IPS-11a (cell line): ENCODE results near the gene NOS3.
"Not testable (repeated sequence)": the region's sequence is repeated elsewhere in the genome, so short reads cannot be mapped to it uniquely, and the experiment has no call there.

ENCODE experiments used
- H3K4me3 ChIP-seq: one replicate; pipeline ENCODE4 v1.5.1; 2013; ENCODE audit warnings: low read depth, low read length, control low read depth

NOS3 gene

GRCh38 chr7:150997817-150998216, 7.0 kb downstream of the NOS3 start:
- H3K4me3 ChIP-seq, result no peak overlapping the region

GRCh38 chr7:150998341-150998740, 7.5 kb downstream of the NOS3 start:
- H3K4me3 ChIP-seq, result no peak overlapping the region

GRCh38 chr7:150999001-150999400, 8.2 kb downstream of the NOS3 start:
- no peak overlapping the region for H3K4me3 ChIP-seq

- no peak overlapping the region for H3K4me3 ChIP-seq
These were observed 8.8 kb downstream of the NOS3 start for GRCh38 chr7:150999497-151000230.

GRCh38 chr7:151000897-151001495, 10.2 kb downstream of the NOS3 start:
- no peak overlapping the region for H3K4me3 ChIP-seq

DNA sequence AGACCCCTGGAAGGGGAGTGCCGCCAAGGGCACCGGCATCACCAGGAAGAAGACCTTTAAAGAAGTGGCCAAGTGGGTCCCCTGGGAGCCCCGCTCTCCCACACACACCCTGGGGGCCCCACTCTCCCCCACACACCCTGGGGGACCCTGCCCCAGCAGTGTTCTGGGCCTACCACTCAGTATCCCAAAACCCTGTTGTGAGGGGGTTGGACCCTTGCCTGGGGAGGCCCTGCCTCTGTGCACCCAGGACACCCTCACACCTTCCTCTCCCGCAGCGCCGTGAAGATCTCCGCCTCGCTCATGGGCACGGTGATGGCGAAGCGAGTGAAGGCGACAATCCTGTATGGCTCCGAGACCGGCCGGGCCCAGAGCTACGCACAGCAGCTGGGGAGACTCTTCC, 10.7 kb downstream of the NOS3 start:
- no peak overlapping the region for H3K4me3 ChIP-seq

- no peak overlapping the region for H3K4me3 ChIP-seq
These were observed 12.8 kb downstream of the NOS3 start for GRCh38 chr7:151003572-151003971.

DNA sequence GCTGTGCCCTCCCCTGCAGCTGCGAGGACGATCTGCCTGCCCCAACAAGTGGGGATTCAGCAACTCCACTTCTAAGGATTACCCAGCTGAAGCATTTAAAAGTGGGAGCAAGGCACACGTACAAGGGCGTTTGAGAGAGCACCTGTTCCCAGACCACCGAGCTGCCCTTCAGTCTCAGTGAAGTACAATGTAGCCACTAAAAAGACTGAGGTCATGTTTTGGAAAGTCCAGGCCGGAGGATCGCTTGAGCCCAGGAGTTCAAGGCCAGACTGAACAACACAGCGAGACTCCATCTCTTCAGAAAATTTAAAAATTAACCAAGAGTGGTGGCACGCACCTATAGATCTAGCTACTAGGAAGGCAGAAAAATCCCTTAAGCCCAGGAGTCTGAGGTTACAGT, 14.7 kb downstream of the NOS3 start:
- H3K4me3 ChIP-seq, result no peak overlapping the region

DNA sequence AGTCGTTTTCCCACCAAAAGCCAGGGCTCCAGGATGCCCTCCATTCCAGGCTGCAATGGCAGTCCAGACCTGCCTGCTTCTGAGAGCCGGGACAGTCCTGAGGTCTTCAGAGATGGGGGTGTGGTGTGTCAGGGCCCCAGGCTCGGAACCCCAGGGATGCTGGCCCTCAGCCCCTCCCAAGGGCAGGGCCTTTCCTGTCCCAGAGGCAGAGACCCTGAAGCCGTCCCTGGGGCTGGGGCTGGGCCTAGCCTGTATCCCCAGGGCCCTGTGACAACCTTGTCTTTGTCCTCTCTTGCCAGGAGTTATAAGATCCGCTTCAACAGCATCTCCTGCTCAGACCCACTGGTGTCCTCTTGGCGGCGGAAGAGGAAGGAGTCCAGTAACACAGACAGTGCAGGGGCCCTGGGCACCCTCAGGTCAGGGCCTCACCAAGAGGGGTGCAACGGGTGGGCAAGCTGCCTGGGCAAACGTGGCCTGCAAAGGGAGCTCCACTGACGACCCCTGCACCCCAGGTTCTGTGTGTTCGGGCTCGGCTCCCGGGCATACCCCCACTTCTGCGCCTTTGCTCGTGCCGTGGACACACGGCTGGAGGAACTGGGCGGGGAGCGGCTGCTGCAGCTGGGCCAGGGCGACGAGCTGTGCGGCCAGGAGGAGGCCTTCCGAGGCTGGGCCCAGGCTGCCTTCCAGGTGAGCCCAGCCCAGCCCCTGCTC, 15.9 kb downstream of the NOS3 start:
- H3K4me3 ChIP-seq, result no peak overlapping the region

DNA sequence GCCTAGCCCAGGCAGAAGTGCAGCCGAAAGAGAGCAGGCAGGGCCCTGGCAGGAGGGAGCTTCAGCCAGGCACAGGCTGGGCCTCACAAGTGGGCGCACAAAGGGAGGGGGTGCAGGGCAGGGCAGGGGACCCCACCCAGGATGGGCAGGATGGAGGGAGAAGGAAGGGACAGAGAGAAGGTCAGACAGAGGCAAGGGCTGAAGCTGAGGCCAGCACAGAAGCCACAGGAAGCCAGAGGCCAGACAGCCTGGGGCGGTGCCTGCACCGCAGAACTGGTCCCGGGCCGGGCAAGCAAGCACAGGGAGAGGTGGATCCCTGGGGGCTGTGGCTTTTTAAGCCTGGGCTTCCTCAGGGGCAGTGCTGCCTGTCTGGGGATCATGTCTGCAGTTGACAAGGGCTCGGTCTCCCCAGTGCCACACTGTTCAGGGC, 16.7 kb downstream of the NOS3 start:
- no peak overlapping the region for H3K4me3 ChIP-seq

- H3K4me3 ChIP-seq, result no peak overlapping the region
These were observed 17.3 kb downstream of the NOS3 start for GRCh38 chr7:151008143-151008510.

DNA sequence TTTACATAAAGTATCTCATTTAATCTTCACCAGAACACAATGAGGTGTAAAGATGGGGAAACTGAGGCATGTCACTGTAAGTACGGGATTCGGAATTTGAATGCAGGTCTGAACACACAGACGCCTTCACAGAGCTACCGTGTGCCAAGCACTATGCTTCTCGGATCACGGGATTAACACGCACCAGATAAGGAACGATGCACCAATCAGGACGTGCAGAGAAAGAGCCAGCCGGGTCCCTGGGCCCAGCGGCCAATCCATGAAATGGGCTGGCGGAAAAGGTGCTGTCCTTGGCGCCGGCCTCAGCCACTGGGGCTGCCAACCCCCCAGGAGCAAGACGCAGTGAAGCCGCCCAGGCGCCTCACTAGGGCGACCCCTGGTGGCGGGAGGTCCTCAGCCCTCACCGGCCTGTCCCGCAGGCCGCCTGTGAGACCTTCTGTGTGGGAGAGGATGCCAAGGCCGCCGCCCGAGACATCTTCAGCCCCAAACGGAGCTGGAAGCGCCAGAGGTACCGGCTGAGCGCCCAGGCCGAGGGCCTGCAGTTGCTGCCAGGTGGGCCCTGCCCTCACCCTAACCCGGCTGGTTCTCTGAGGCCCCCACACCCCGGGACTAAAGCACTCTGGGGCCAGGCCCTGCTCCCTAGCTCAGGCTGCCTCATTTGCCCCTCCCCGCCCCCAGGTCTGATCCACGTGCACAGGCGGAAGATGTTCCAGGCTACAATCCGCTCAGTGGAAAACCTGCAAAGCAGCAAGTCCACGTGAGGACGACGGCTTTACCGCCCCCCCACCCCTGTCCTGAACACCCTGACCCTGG, 17.9 kb downstream of the NOS3 start:
- no peak overlapping the region for H3K4me3 ChIP-seq

GRCh38 chr7:151009327-151010036, 18.7 kb downstream of the NOS3 start:
- H3K4me3 ChIP-seq, result no peak overlapping the region

DNA sequence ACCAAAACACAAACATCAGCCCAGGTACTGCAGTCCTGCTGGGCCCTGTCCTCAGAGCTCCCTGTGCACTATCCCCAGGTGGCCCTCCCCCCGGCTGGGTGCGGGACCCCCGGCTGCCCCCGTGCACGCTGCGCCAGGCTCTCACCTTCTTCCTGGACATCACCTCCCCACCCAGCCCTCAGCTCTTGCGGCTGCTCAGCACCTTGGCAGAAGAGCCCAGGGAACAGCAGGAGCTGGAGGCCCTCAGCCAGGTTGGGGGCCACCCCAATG, 19.2 kb downstream of the NOS3 start:
- no peak overlapping the region for H3K4me3 ChIP-seq

- H3K4me3 ChIP-seq, result no peak overlapping the region
These were observed 19.7 kb downstream of the NOS3 start for GRCh38 chr7:151010307-151011096.

DNA sequence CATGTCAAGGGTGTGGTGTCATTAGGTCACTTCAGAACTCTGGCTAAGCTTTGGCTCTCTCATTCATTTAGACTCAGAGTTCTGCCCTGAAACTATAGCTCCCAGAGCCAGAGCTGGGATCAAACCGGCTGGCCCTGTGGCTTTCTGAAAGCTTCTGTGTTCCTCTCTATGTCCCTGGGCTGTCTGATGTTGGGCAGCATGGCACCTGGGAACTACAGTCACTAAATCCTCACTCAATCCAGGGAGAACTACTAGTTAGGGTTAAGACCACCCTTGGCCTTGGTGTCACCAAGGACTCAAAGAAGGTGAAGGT, 20.2 kb downstream of the NOS3 start:
- no peak overlapping the region for H3K4me3 ChIP-seq

GRCh38 chr7:151011616-151012015, 20.8 kb downstream of the NOS3 start:
- not testable (repeated sequence) for H3K4me3 ChIP-seq

DNA sequence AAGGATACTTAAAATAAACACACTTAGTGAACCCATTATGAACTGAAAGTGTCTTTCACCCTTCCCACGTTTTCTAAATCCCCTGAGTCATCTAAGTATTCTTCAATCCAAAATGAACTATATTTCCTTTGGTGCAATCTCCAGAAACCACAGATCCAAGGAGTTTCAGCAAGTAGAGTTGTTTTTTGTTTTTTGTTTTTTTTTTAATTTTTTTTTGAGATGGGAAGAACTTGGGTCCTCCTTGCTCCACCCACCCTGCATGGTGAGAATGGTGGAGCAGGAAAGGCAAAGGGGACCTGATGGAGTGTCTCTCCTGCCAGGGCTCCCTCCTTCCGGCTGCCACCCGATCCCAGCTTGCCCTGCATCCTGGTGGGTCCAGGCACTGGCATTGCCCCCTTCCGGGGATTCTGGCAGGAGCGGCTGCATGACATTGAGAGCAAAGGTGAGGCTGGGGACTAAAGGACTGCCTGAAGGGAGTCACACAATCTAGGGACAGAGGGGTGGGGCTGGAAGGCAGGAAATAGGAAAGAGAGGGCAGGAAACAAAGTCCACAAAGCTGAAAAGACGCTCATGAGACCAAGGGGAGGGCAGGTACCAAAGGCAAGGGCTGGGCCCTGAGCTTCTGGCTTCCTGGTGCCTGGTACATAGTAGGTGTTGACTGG, 21.3 kb downstream of the NOS3 start:
- no peak overlapping the region for H3K4me3 ChIP-seq

- no peak overlapping the region for H3K4me3 ChIP-seq
These were observed 22.1 kb downstream of the NOS3 start for GRCh38 chr7:151012911-151013347.

GRCh38 chr7:151013356-151013732, 22.5 kb downstream of the NOS3 start:
- no peak overlapping the region for H3K4me3 ChIP-seq
